Stimulated activated CD8-positive, alpha-beta memory T cell treated with anti-CD3 and anti-CD28 coated beads, Interleukin-7, amount 100 ng/mL, for 1 hour (primary cell): ENCODE data around the gene MAGOH.
A peak's percentile ranks its signal among the peaks of the same experiment; 100 is the strongest.
"Not testable (repeated sequence)": the region's sequence is repeated elsewhere in the genome, so short reads cannot be mapped to it uniquely, and the experiment has no call there.

Experiments used
- DNase-seq, 2 donors: peaks; one replicate each; pipeline ENCODE4 v3.0.0-alpha.2; 2020; ENCODE audit warnings: low read depth in 2 of 2

MAGOH gene

GRCh38 chr1:53186533-53186932 is 51.8 kb downstream of the MAGOH start:
- no peak for DNase-seq

- not testable (repeated sequence) for DNase-seq
These were observed 52.4 kb downstream of the MAGOH start for GRCh38 chr1:53185955-53186297.

- no peak for DNase-seq
These were observed 55.0 kb downstream of the MAGOH start for GRCh38 chr1:53183095-53183990.

- no peak for DNase-seq
These were observed 55.6 kb downstream of the MAGOH start for GRCh38 chr1:53182716-53183094.

GRCh38 chr1:53182111-53182593 is 56.2 kb downstream of the MAGOH start:
- DNase-seq = peak; percentile 54 to 68

GRCh38 chr1:53180951-53181350 is 57.4 kb downstream of the MAGOH start:
- DNase-seq = no peak

- DNase-seq = no peak
These were observed 58.1 kb downstream of the MAGOH start for GRCh38 chr1:53180226-53180625.
